ENCODE results near the gene KANK4. TPM values are rescaled to one million over a fixed set of nuclear protein-coding genes. Genes with fewer than 3 reads are reported as not detected.

KANK4 gene
- total and polyA plus RNA-seq, 2 of the 8 experiments (the other 6 are each of a cell fraction or from before 2014, with no cell fraction given): 0.22 to 0.26 TPM

DNA sequence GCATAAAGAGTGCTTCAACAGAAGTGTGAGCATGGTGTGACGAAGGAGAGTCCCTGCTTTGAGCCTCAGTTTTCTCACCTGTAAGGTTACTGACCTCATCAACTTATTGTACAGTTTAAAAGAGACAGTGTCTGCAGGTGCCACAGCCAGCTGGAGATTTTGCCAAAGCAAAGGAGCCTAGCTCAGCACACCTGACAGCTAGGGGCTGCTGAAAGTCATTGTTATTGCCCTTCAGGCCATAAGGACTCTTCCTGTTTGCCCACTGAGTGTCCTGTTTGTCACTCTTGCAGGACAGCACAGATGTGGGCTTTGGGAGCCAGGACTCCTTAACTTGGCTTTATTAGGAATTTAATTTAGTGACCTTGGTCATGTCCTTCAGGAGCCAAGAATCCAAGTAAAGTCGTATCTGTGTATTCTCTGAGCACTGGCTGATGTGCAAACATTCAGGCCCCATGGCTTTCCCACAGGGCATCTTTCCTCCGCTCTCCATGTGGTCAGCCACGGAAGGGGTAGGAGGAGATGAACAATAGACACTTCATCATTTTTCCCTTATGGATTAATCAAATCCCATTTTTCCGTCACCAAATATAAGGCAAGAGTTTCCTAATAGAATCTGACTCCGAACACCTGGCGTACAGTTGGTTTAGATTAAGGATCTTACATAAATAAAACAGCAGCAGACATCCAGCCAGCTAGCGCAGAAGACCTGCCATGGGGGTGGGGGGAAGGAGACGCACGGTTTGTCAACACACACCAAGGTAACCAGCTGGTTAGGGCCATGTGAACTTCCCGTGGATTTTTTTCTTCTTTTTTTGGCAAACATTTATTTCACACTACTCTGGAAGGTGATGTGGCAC, 43.1 kb upstream of the KANK4 start (continued):
- TF ChIP-seq, protein P1, sequence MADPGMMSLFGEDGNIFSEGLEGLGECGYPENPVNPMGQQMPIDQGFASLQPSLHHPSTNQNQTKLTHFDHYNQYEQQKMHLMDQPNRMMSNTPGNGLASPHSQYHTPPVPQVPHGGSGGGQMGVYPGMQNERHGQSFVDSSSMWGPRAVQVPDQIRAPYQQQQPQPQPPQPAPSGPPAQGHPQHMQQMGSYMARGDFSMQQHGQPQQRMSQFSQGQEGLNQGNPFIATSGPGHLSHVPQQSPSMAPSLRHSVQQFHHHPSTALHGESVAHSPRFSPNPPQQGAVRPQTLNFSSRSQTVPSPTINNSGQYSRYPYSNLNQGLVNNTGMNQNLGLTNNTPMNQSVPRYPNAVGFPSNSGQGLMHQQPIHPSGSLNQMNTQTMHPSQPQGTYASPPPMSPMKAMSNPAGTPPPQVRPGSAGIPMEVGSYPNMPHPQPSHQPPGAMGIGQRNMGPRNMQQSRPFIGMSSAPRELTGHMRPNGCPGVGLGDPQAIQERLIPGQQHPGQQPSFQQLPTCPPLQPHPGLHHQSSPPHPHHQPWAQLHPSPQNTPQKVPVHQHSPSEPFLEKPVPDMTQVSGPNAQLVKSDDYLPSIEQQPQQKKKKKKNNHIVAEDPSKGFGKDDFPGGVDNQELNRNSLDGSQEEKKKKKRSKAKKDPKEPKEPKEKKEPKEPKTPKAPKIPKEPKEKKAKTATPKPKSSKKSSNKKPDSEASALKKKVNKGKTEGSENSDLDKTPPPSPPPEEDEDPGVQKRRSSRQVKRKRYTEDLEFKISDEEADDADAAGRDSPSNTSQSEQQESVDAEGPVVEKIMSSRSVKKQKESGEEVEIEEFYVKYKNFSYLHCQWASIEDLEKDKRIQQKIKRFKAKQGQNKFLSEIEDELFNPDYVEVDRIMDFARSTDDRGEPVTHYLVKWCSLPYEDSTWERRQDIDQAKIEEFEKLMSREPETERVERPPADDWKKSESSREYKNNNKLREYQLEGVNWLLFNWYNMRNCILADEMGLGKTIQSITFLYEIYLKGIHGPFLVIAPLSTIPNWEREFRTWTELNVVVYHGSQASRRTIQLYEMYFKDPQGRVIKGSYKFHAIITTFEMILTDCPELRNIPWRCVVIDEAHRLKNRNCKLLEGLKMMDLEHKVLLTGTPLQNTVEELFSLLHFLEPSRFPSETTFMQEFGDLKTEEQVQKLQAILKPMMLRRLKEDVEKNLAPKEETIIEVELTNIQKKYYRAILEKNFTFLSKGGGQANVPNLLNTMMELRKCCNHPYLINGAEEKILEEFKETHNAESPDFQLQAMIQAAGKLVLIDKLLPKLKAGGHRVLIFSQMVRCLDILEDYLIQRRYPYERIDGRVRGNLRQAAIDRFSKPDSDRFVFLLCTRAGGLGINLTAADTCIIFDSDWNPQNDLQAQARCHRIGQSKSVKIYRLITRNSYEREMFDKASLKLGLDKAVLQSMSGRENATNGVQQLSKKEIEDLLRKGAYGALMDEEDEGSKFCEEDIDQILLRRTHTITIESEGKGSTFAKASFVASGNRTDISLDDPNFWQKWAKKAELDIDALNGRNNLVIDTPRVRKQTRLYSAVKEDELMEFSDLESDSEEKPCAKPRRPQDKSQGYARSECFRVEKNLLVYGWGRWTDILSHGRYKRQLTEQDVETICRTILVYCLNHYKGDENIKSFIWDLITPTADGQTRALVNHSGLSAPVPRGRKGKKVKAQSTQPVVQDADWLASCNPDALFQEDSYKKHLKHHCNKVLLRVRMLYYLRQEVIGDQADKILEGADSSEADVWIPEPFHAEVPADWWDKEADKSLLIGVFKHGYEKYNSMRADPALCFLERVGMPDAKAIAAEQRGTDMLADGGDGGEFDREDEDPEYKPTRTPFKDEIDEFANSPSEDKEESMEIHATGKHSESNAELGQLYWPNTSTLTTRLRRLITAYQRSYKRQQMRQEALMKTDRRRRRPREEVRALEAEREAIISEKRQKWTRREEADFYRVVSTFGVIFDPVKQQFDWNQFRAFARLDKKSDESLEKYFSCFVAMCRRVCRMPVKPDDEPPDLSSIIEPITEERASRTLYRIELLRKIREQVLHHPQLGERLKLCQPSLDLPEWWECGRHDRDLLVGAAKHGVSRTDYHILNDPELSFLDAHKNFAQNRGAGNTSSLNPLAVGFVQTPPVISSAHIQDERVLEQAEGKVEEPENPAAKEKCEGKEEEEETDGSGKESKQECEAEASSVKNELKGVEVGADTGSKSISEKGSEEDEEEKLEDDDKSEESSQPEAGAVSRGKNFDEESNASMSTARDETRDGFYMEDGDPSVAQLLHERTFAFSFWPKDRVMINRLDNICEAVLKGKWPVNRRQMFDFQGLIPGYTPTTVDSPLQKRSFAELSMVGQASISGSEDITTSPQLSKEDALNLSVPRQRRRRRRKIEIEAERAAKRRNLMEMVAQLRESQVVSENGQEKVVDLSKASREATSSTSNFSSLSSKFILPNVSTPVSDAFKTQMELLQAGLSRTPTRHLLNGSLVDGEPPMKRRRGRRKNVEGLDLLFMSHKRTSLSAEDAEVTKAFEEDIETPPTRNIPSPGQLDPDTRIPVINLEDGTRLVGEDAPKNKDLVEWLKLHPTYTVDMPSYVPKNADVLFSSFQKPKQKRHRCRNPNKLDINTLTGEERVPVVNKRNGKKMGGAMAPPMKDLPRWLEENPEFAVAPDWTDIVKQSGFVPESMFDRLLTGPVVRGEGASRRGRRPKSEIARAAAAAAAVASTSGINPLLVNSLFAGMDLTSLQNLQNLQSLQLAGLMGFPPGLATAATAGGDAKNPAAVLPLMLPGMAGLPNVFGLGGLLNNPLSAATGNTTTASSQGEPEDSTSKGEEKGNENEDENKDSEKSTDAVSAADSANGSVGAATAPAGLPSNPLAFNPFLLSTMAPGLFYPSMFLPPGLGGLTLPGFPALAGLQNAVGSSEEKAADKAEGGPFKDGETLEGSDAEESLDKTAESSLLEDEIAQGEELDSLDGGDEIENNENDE (IDR thresholded peaks at IDR 0.05; ENCODE audit: insufficient replicate concordance, low read length): no peak
- no peak for TF ChIP-seq TAF7 (optimal IDR thresholded peaks at IDR 0.05; ENCODE audit: borderline replicate concordance, low read depth, low read length)

All from H1 (cell line).